GM18907 (cell line): ENCODE results near the gene ADGRB3.
"Not testable (repeated sequence)": the region's sequence is repeated elsewhere in the genome, so short reads cannot be mapped to it uniquely, and the experiment has no call there.

ENCODE experiments used
- ATAC-seq: cut with Tn5 transposase; IDR thresholded peaks from one replicate; pipeline ENCODE4 v1.9.1; 2021; ENCODE audit warnings: mild to moderate bottlenecking, moderate library complexity; ENCODE audit not compliant: unreplicated experiment

Gene ADGRB3

DNA sequence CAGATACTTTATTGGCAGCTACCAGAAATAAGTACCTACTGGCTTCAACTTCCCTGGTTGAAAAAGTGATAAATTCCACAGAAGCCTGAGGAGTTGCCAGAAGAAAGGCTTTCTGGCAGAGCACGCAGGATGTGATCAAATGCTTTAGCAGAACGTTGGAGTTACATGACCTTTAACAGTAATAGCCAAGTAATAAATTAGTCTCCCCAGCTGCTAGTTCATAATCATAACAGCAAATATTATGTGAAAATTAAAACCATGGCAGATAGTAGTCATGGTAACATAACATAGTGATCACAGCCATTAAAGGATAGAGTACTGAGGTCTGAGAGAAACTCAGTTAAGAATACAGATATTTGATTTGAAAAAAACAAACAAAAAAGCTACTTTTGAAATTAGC, 567.7 kb downstream of the ADGRB3 start:
- ATAC-seq: no peak

DNA sequence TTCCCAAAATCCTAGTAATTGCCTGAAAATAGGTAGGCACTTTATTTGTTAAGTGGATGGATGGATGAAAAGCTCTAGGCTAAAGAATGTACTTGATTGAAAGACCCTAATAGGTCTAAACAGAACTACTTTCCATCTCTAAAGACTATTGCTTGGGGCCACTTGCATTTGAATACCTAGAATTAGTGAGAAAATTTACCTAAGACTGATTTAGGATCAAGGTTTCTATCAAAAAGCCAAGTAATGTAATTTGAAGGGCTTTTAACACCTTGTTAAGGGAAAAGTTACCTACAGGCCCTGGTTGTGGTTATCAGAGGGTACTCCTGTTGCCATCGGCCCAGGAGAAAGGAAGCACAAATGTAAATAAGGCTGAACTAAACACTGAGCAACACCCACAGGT, 581.0 kb downstream of the ADGRB3 start:
- no peak for ATAC-seq

DNA sequence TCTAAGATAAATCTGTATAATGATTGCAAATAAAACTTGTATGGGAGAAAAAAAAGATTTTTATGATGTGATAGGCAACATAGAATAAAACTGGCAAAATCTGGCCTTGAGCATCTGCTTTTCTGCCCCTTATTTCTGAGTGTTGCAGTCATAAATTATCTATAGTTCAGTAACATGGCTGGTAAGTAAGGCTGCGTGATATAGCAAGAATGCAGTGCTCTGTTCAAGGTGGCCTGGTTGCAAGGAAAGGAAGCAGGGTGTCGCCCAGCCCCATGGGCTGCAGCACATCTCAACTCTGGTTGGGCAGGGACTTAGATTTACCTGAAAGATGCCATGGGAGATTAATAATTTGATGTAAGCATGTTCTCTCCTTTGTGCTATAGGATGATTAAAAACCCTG, 582.3 kb downstream of the ADGRB3 start:
- no peak for ATAC-seq

DNA sequence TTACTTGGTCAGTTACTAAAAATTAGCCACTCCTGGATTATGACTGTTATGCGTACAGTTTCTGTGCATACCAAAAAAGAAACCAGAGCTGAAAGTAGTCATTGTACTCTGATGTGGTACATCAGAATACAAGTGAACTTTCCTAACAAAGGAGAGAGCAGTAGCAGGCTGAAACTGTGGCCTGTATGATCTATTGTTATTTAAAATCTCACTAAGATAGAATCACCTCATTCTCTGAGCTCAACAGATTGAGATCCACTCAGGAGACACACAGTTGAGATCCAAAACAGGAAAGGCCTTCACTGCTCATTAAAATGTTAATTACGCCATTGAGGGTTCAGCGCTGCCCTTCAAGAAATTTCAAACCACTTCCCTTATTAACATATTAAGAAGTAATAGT, 585.3 kb downstream of the ADGRB3 start:
- ATAC-seq: no peak

DNA sequence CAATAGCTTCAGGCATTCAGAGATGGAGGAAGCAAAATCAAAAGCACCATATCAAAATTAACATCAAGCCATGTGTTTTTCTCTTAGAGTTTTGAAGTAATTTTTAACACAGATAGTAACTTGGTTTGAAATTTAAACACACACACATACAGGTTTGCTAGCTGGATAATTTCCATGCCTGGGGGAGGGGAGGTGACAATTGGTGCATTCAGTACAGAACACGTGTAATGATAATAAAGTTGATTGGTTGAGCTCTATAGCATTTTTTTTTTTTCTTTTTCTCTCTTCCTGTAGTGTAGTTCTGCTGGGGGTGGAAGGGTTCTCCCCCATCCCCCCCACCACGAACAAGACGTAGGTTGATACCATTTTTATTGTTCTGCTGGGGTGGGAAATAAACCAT, 596.9 kb downstream of the ADGRB3 start:
- no peak for ATAC-seq

DNA sequence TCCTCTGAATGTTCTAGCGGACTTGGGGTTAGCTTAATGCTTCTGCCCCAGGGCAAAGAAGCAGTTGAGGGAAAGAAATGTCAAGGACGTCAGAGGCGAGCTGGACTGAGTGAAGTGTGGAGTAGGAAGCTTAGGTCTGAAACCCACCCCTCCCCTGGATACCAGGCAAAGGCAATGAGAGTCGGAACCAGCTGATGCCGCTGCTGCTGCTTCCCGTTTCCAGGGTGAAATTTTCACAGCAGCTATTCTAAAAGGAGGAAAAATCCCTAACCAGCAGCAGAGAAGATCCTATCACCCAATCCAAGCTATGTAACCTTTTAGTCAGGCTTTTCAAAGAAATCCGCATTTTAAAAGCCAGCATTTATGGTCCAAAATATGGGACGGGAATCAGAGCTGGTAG, 597.4 kb downstream of the ADGRB3 start:
- no peak for ATAC-seq

DNA sequence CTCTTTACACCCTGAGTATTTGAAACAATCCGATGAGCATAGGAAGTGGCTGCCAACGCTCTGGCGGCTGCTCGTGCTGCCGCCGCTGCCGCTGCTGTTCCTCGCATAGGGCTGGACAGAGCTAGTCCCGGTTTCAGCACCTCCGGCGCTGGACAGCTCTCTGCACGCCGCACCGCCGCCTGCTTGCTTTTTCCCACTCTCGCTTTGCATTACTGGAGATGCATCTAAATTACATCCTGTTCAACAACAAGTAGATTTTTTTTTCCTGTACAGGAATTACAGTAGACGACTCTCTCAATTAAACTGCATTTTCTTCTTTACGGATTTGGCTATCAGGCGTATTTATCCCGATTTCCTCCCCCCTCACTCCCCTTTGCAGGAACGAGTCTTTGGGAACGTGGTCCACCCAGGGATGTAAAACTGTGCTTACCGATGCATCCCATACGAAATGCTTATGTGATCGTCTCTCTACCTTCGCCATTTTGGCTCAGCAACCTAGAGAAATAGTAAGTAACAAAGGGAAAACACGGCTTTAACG, 597.9 kb downstream of the ADGRB3 start:
- peak; percentile 98 for ATAC-seq

DNA sequence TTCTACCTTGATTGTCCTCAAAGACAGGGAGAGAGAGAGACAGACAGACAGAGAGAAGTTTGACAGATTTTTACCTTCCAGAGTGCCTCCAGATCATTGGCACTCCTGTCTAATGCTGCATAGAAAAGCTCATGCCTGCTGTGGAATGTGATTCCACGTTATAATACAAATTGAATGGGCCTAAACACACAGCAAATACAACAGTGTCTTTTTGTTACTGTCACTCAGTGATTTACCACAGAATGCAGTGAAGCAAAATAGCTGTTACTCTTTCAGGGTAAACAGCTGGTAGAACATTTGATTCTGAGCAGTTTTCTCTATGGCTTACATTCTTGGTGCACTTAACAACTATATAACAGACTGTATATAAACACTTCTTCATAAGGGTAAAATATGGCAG, 603.0 kb downstream of the ADGRB3 start:
- ATAC-seq: no peak

DNA sequence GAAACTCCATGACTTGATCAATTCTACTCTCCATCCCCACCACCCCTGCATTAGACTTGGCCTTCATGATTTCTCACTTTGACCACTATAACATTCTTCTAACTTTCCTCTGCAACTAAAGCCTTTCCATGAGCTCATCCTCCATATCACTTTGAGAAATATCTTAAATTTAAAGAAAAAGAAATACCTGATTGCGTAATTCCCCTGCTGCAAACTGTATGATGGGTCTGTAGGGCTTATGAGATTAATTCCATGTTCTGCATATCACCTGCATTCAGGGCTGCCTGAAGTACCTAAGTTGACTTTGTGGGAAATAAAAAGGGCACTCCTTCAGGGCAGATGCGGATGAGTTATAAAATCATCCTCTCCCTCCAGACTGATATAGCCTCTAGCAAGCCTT, 611.9 kb downstream of the ADGRB3 start:
- no peak for ATAC-seq

DNA sequence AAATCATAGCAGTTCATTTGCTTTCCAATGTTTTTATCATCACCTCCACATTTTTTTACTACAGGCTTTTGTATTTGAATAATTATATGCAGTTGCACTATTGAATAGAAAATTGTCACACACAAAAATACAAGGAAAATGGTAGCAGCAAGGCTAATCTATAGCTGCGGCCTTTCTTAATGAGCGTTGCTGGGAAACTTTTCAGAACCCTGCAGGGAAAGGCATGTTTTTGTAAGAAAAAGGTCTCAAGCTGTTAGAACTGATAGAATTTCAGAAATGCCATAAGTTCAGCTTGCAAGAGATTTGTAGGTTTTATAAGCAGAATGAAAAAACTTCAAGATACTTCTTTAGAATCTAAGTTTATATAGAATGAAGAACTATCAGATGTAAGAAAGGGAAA, 625.9 kb downstream of the ADGRB3 start:
- no peak for ATAC-seq

DNA sequence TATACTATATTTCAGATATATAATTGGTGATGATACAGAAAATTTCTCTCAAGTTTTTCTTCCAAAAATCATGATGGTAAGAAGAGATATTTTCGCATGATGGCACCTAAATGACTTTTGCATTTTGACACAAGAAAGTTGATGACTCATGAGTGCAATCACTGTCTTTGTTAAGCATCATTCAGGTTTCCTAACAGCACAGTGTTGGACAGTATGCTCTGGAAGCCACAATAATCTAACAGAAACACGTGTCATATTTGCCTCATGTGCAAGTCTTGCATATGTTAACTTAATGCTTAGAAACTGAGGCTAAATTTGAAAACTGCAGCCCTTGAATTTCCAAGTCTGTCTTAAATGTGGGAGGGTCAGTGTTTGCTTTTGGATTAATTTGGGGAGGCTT, 628.2 kb downstream of the ADGRB3 start:
- no peak for ATAC-seq

DNA sequence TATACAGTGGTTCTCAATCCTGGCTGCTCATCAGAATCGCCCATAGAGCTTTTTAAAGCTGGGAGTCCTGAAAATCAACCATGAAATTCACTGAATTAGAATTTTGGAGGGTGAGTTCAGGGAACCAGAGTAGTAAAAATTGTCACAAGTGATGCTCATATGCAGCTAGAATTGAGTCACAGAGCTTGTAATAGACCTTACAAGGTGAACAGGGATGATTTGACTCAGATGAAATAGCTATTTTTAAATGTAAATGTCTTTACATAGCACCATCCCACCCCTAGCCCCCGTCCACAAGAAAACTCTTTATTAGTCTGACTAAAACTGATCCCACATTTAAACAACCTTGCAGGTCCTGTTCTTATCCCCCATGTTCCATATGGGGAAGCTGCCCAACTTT, 630.0 kb downstream of the ADGRB3 start:
- ATAC-seq: no peak

DNA sequence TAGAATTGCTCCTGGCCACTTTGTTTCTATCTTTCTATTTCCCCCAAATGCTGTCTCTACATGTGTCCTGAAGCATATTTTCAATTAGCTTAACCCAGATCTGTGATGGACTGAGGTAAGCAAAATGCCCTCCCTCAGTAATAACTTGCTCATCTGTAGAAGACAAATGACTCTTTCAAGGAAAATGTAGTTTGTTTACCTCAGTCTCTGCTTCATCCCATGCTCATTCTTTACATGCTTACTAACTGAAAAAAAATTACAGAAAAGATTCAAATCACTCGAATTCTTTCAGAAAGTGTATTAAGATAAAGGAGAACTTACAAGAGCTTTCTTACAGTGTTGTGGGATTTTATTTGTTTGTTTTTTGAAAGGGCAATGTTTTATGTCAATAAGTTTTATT, 630.6 kb downstream of the ADGRB3 start:
- no peak for ATAC-seq

DNA sequence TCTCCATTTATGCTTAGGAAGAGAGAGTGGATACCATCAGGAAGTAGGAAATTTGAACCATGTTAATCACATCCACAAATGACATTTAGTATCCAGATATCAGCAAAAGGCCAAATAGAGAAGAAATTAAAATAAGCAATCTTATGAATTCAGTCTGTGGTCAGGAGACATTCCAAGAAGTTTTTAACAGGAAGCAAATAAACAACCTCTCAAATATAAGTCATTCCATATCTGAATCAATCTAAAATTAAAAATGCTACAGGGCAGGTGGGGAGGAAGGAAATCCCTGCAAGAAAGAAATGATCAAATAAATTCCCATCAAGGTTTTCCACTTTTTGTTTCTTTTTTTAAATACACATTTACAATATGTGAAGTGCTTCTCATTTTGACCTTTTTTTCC, 641.1 kb downstream of the ADGRB3 start:
- no peak for ATAC-seq

DNA sequence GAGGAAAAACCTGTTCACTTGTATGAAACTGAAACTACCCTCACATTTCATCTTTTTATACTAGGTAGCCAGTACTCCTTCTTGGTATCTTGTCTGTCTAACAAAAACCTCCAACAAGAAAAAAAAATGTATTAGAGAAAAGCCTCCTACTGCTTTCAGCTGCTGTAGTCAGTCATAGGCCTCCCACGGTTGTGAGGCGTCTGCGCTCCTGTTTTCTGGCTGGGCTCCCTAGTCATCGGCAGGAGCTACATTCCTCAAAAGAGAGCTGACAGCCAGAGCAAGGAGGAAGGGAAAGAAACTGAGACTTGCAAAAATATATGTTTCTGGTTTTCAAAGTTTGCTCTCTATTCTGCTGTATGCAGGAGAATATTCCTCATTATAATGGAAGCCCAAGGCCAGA, 644.7 kb downstream of the ADGRB3 start:
- no peak for ATAC-seq

DNA sequence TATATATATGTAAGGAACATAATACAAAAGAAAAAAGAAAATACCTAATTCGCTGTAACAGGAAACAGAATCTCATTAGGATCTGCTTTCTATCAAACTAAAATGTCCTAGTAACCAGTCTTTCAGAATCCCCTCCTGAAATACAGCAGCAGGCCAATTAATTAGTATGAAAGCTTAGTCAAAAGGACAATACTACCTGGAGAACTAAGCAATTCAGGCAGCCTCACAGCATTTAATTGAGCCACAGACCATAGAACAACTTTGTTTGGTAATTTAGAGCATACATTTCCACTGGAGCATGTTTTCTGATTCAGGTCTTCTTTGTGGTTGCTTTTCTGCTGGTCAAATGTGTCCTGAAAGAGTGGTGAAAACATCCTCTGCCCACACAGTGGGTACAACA, 645.8 kb downstream of the ADGRB3 start:
- ATAC-seq: no peak

DNA sequence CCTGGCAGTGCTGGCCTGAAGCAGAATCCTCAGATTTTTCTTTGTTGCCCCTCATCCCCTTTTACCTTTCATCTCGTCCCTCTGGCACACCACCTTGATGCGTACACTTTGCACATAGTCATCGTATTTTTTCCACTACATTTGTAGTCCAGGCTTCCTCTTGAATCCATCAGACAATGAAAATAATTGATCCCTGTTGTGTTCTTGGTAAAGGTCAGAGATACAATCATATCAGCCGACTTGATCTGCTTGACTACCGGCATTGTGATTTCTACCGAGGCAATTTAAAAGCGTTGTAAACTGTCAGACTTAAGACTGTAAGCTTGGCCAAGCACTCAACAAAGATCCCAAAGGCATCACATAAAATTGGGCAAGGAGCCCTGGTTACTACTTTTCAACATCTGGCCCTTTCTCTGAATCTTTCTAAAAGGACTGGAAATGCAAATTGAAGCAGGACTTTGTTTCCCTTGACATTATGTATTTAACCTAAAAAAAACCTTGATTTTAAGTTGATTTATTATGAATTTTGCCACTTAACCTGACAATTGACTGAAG, 649.2 kb downstream of the ADGRB3 start:
- ATAC-seq: no peak

DNA sequence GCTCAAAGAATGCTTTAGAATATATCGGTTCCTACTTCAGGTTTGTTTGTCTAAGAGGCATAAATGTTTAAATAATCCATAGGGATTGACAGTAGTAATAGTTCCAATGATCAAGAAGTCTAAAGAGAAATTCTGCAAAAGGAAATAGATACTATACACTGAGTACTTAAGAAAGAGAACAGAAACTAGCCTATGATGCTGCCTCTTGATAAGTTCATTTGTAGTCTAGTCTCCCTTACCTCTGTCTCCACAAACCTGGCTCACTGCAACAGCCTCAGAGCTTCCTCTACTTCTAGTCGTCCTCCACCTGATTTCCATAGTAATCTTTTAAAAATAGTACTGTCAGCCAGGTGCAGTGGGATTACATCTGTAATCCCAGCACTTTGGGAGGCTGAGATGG, 650.0 kb downstream of the ADGRB3 start:
- ATAC-seq: no peak

DNA sequence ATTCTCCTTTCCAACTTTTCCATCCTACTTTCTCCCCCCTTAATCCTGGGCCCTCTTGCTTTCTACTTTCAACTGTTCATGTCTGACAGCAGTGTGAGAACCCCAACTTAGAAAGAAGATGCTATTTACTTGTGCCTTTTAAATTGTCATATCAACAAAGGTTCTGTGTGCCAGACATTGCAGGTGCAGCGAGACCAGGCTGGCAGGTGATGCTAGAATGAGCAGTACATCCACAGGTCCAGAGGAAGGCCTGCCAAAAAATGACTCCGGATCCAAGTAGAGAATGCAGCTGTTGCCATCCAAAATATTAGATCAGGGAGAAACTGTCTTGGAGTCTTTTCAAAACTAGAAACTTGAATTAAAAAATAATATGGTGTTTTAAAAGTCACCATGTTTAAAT, 651.2 kb downstream of the ADGRB3 start:
- ATAC-seq: no peak

DNA sequence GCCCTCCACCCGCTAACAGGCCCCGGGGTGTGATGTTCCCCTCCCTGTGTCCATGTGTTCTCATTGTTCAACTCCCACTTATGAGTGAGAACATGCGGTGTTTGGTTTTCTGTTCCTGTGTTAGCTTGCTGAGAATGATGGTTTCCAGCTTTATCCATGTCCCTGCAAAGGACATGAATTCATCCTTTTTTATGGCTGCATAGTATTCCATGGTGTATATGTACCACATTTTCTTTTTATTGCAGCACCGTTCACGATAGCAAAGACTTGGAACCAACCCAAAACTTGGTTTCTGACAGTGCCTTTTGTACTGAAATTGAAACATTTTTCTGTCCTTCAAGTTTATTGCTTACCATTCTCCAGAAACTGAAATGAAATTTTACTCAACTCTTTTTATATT, 653.1 kb downstream of the ADGRB3 start:
- ATAC-seq: not testable (repeated sequence)

DNA sequence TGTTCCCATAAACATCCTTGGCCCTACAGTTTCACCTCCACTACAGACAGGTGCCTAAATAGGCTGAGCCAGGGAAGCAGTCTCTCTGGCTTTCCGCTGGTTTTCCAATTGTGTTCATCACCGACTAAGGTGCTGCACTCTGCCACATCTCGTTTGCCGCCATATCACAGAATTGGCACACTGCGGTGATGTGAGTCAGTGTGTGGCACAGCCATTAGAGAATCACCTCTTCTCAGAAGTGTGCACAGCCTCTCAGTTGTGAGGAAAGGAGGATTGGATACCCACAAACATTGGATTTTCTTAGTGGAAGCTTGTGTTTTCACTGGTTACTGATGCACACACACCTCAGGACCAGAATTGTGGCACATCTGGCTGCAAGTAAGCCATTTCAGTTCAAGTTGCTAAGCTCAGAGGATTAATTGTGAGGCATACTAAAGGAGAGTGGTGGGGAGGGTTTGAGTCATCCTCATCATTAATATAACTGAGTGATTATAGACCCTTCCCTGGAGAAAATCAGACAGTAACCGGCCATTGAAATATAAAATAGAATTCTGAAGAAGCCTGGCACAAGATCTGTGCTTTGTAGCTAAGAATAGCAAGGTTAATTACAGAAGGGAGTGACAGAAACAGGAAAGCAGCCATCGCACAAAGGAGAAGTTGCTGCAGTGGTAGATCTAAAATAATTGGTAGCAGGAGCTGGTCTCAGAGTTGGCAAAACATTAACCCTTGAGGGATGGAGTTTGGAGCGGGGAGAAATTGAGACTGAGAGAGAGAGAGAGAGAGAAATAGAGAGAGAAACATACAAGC, 654.8 kb downstream of the ADGRB3 start:
- no peak for ATAC-seq

DNA sequence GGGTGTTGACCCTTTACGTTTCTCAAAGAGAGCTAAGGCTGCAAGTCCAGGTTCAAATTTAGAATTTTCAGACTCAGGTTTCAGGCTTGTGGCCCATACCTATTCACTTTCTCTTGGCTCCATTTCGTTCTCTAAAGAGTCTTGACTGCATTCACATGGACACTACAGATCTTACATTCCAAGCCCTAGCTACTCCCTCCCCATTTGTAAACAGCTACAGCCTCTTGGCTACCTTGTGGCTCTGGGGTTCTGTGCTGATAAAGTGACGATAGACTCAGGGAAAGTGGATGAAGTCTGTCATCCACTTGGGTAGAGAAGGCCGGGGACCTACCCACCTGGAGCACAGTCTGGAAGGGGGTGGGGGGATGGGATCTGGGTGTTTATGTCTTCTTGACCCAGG, 658.4 kb downstream of the ADGRB3 start:
- no peak for ATAC-seq

DNA sequence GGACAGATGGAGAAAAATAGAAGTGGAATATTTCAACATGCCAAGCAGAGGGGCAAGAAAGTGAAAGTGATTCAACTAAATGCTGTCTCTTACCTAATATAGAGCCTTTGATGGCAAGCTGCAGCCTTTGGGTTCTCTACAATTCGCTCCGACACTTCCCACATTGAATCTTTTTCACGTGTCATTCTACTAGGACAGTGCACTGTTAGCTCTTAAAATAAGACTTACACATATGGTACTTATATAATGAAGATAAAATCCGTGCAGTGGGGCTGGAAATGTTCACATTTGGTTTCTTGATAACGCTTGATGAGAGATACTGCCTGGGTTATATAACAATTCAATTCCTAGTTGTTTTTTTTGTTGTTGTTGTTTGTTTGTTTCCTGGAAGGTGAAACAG, 659.3 kb downstream of the ADGRB3 start:
- no peak for ATAC-seq
